NCI-H1417 (cell line): ENCODE measurements around the gene LCLAT1.
"Not testable (repeated sequence)": the region's sequence is repeated elsewhere in the genome, so short reads cannot be mapped to it uniquely, and the experiment has no call there.

Experiments
- DNase-seq, 3 experiments: peaks; one replicate each; lab custom pipeline; 2025; lab: John Stamatoyannopoulos, UW

LCLAT1 gene

GRCh38 chr2:30590407-30590806 lies 143.4 kb downstream of the LCLAT1 start:
- DNase-seq, result no peak

GRCh38 chr2:30591186-30591585 lies 144.1 kb downstream of the LCLAT1 start:
- no peak for DNase-seq

DNA sequence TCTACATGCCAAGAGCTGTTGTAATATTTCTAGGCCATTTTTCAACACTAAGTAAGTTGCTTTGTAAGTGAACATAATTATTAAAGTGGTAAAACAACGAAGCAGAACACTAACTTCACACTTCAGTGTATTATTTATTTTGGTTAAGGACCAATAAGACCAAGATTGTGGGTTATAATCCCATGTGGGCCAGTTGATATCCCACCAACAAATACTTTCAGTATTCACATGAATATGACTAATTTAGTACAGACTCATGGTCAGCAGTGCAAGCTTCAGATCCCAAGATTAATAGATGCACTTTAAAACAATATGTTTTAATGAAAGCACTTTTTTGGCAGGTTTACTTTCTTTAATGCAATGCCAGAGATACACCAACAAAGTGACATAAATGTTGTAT lies 154.3 kb downstream of the LCLAT1 start:
- no peak for DNase-seq

DNA sequence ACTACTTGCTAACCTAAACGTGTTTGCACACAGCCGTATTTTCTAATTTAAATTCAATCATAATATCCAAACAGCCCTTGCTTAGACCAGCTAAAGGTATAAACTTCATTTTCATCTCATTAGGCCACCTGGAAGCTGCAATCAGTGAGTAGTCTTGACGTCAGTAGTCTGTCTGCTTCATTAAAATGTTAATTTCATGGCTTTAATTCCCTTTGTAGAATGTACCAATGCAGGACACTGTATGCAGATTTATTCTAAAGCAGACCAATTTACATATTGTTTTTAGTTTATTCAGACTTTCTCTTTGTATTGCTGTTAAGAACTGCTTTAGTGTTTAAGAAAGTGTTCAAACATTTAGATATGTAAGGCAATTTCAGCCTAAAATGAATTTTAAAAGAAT lies 158.2 kb downstream of the LCLAT1 start:
- DNase-seq, result no peak

DNA sequence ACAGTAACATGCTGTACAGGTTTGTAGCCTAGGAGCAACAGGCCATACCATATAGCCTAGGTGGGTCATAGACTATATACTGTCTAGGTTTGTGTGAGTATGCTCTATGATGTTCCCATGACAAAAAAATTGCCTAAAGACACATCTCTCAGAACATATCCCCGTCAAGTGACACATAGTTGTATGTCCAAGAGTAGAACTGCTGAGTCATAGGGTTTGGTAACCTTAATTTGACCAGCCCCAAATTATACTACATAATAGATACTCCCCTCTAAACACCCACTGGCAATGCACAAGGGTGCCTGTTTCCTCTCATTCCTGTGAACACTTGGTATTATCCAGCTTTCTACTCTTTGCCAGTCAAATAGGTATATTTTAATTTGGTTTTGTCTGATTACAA lies 161.6 kb downstream of the LCLAT1 start:
- DNase-seq, result no peak

DNA sequence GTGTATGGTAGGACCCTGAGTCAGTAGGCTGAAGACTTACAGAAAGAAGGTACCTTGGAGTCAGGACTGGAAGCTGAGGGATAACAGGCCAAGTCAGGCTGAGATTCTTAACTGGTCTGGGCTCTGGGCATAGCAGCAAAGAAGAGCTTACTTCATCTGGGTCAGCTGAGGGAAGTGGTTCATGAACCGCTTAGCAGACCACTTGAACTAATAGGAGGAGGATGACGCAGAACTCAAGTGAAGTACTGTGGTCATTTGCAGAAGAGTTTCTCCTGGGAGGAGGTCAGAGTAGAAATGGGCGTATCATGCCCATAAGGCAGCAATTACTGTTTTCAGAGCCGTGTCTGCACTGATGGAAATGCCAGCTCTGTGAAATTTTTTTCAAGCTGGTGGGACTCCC lies 164.5 kb downstream of the LCLAT1 start:
- DNase-seq, result peak in 2 of 3 experiments; percentile 42 to 73

DNA sequence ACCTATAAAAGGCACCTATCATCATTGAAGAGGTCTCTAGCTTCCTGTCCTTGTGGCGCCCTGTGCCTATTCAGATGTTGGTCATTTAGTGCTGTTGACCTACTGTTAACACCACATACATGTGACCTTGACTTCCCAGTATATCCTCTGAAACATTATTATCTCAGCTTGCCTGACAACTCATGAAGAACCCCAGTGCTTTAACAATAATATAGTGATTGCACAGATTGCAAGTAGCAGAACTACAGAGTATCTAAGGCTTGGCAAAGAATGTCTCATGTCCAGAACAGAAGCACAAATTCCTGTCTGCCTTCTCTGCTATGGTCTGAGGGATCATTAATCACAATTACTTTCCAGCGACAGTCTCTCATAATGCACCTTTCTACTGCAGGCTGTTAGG lies 165.3 kb downstream of the LCLAT1 start:
- peak in 2 of 3 experiments; percentile 35 to 73 for DNase-seq

DNA sequence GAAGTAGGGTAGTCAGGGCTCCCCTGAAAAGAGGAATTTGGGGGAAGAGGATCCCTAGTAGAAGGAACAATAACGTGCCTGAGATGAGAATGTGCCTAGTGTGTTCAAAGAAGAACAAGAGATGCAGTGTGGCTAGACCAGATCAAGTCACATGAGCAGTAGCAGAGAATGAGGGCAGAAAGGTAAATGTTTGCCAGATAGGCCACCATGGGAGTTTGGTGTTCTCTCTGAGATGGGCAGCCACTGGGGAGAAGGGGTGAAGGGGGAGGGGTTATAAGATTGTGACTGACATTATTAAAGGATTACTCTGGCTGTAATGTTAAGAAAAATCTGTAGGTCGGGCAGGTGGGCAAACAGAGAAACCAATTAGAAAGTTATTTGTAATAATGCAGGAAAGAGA lies 166.0 kb downstream of the LCLAT1 start:
- DNase-seq, result peak in 1 of 3 experiments; percentile 57

DNA sequence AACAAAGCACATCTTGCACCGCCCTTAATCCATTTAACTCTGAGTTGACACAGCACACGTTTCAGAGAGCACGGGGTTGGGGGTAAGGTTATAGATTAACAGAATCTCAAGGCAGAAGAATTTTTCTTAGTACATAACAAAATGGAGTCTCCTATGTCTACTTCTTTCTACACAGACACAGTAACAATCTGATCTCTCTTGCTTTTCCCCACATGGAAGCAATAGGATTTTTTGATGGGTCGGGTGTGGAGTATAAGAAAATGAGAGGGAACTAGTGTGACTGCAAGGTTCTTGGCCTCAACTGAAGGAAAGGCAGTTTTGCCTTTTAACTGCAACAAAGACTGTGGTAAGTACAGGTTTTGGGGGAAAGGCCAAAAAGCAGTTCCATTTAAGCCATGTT lies 167.2 kb downstream of the LCLAT1 start:
- not testable (repeated sequence) for DNase-seq

DNA sequence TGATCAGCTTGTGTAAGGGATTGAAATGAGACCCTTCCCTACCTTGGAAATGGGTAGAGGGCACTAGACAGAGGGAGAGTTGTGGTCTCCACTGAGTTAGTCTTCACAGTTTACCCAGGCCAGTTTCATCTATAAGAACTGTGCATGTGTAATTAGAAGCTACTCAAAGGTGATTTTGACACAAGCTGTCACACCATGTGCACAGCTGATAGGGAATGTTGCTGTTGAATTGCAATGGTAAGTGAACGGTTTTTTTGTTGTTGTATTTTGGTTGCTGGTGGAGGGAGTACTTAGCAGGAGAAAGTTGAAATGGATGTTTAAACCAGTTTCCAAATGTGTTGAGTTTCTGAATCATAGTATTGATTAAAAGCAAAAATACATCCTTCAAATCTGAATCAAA lies 168.9 kb downstream of the LCLAT1 start:
- DNase-seq, result no peak

GRCh38 chr2:30620102-30620501 lies 173.1 kb downstream of the LCLAT1 start:
- DNase-seq, result no peak

DNA sequence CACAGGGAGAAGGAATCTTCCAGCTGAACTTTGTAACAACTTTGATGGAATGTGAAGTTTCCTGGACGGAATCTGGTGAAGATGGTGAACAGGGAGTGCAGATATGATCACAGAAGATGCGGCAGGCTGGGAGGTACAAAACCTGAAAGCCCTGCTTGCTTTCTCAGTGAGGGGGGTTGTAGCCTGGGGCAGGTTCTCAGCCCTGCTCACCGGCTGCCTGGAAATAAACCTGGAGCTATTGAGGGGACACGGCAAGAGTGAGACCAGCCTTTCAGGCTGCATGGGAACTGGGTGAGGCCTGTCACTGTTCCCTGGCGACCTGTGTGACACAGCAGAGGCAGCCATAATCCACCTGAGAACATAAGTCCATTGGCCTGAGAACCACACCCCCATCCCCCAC lies 174.8 kb downstream of the LCLAT1 start:
- DNase-seq, result no peak

DNA sequence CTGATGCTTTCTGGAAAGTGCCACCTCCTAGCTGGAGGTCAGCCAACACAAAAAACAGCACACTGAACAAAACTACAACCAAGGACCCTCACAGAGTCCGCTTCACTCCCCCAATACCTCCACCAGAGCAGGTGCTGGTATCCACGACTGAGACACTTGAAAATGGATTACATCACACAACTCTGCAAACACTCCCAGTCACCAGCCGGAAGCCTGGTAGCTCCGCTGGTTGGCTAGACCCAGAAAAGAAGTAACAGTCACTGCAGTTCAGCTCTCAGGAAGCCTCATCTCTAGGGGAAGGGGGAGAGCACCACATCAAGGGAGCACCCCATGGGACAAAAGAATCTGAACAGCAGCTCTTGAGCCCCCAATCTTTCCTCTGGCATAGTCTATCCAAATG lies 175.4 kb downstream of the LCLAT1 start:
- no peak for DNase-seq

DNA sequence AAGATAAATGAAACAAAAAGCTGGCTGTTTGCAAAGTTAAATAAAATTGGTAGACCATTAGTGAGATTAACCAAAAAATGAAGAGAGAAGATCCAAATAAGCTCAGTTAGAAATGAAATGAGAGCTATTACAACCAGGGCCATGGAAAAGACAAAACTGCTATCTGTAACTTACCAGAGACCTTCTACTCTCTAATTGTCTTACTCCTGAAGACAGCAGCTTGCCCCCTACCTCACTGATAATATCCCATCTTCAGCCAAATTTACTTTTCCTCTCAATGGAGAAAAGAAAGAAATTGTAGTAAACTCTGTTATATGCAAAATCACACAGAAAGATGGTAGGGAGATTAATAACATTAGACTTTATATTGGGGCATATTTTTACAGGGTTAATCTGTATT lies 178.2 kb downstream of the LCLAT1 start:
- DNase-seq, result no peak

- peak in 2 of 3 experiments; percentile 36 to 82 for DNase-seq
Observed at GRCh38 chr2:30625701-30626100, 178.7 kb downstream of the LCLAT1 start.

- no peak for DNase-seq
Observed at GRCh38 chr2:30626397-30626796, 179.4 kb downstream of the LCLAT1 start.

- DNase-seq, result no peak
Observed at GRCh38 chr2:30627151-30627550, 180.1 kb downstream of the LCLAT1 start.

GRCh38 chr2:30628341-30628740 lies 181.3 kb downstream of the LCLAT1 start:
- no peak for DNase-seq

- DNase-seq, result no peak
Observed at GRCh38 chr2:30629866-30630265, 182.8 kb downstream of the LCLAT1 start.

- no peak for DNase-seq
Observed at GRCh38 chr2:30631051-30631671, 184.1 kb downstream of the LCLAT1 start.

DNA sequence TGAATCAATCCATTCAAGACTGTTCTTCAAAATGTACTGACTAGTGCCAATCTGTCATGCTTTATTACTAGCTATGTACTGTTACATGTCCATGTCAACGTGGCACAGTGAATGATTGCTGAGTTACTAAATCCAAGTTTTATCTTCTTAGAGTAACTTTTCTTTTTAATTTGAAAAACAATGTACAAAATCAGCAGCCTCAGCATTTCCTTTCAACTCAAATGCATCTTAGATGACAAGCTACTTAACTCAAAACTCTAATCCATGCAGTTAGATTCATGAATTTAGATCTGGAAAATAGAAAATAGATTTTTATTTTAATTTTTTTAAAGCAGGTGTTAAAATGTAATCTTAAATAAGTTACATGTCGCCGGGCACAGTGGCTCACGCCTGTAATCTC lies 186.0 kb downstream of the LCLAT1 start:
- no peak for DNase-seq

GRCh38 chr2:30636311-30636710 lies 189.3 kb downstream of the LCLAT1 start:
- DNase-seq, result no peak

DNA sequence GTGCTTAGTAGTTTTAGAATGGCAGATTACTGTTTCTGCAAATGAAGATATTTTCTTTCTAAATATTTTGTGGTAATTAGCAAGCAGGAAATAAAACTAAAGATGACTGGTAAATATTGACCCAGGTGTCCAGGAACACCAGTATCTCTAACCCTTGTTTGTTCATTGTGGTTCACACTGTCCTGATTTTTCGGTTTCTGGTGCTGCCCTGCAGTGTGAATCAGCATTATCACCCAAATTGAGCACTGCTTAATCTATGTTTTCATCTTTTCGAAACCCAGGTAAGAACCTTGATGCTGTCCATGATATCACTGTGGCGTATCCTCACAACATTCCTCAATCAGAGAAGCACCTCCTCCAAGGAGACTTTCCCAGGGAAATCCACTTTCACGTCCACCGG lies 192.8 kb downstream of the LCLAT1 start:
- peak in 1 of 3 experiments; percentile 26 for DNase-seq

- peak in 2 of 3 experiments; percentile 72 to 98 for DNase-seq
Observed at GRCh38 chr2:30641765-30642345, 194.8 kb downstream of the LCLAT1 start.
